GM20000 (cell line): Measurements from ENCODE around the gene ITGA4.
A peak's percentile ranks its signal among the peaks of the same experiment; 100 is the strongest.

Experiments used
- DNase-seq: peaks from one replicate; pipeline ENCODE4 v3.0.0; 2012; ENCODE audit warnings: low spot score
- TF ChIP-seq, protein P1 (sequence below): IDR thresholded peaks from 2 replicates; pipeline ENCODE4 v1.5.1; 2012; ENCODE audit warnings: mild to moderate bottlenecking, control low read depth; ENCODE audit errors: extremely low read depth, missing control alignments

ITGA4 gene

DNA sequence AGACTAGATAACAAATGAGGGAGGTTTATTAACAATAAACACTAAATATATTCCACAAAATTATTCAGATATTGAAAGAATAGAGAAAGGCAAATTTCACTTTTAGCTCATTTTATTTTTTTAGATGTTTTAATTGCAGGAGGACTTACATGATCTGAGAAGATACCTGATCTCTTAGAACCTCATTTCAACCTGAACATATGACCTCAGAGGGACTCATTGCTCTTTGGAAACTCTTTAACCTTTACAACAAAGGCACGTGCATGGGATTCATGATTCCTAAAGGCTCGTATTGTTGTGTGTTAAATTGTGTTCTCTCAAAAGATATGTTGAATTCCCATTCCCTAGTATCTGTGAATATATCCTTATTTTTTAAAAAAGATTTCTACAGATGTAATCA lies 35.7 kb upstream of the ITGA4 start:
- no peak for DNase-seq
- TF ChIP-seq, protein P1, sequence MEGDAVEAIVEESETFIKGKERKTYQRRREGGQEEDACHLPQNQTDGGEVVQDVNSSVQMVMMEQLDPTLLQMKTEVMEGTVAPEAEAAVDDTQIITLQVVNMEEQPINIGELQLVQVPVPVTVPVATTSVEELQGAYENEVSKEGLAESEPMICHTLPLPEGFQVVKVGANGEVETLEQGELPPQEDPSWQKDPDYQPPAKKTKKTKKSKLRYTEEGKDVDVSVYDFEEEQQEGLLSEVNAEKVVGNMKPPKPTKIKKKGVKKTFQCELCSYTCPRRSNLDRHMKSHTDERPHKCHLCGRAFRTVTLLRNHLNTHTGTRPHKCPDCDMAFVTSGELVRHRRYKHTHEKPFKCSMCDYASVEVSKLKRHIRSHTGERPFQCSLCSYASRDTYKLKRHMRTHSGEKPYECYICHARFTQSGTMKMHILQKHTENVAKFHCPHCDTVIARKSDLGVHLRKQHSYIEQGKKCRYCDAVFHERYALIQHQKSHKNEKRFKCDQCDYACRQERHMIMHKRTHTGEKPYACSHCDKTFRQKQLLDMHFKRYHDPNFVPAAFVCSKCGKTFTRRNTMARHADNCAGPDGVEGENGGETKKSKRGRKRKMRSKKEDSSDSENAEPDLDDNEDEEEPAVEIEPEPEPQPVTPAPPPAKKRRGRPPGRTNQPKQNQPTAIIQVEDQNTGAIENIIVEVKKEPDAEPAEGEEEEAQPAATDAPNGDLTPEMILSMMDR = no peak

DNA sequence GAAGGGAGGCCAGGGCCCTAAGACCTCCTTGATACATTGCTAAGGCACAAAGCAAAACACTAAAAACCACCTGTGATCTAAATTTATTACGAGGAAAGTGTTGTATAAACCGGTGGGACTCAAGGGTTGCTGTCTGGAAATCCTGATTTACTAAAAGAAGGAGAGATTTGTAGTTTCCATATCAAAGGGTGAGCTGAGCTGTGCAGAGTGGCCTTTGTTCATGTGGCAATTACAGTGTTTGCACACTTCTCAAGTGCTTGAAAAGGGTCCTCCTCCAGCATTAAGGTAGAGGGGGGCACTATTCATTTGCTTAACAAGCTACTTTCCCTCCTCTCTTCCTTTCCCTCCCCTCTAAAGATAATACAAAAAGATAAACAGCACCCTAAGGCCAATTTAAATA lies 30.5 kb upstream of the ITGA4 start:
- DNase-seq = no peak
- TF ChIP-seq, protein P1 = no peak

DNA sequence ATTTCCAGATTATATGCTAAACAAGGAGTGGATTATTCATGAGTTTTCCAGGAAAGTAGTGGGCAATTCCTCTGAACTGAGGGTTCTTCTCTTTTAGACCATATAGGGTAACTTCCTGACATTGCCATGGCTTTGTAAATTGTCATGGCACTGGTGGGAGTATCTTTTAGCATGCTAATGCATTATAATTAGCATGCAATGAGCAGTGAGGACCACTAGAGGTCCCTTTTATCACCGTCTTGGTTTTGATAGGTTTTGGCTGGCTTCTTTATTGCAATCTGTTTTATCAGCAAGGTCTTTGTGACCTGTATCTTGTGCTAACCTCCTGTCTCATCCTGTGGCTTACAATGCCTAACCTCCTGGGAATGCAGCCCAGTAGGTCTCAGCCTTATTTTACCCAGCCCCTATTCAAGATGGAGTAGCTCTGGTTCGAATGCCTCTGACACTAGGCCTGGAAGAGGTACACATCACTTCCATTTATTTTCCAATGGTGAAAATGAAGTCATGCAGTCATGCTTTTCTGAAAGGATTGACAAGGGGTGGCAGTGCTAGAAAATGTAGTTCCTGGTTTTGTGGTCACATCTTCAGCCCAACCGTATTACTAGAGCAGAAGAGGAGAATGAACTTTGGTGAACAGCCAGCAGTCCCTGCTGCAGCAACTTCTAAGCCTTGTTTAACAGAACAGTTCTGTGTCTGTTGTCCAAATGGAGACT lies 26.6 kb upstream of the ITGA4 start:
- TF ChIP-seq, protein P1 = peak; percentile 21
- DNase-seq = no peak

DNA sequence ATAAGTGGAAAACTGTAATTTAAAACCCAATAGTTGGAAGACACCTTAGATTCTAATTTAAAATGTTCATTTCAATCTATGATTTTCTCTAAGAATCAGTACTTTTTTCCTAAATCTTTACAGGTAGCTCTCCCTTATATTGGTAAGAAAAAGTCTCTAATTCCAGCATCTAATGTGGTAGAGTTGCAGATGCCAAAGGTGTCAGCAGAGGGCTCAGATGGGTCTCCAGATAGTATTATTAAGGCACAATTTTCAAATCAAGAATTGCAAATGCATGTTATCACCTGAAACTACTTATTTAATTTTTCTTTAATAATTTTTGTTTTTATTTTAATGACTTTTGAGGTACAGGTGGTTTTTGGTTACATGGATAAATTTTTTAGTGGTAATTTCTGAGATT lies 25.5 kb upstream of the ITGA4 start:
- no peak for DNase-seq
- TF ChIP-seq, protein P1 = no peak

DNA sequence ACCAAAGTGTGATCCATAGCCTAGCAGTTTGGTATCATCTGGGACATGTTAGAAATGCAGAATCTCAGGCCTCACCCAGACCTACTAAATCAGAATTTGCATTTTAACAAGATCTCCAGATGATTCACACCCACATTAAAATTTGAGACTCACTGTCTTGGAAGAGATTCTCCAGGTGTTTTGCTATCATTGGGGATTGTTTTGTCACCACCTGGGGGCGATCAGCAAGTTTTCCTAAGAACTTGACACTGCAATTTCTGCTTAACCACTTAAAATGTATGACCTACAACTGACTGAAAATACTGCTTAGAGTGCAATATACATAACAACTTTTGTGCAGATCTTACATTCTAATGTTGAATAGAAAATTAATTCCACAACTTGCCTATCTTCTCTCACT lies 18.9 kb upstream of the ITGA4 start:
- DNase-seq = no peak
- TF ChIP-seq, protein P1 = peak; percentile 13

DNA sequence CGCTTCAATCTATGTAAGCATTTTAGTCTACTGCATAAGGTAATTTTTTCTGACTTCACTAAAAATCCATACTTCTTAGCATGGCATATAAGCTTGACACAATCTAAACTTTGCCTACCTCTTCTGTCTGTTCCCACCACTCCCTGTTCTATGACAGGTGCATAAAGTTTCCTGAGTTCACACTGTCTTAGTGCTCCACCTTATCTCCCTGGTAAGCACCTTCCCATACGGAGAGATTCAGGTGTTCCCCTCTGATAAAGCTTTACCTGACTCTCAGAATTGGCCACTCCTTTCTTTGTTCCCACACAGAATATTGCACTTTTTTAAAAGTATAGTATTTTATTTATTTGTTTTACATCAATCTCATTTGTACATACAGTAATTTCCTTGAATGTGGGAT lies 16.8 kb upstream of the ITGA4 start:
- no peak for DNase-seq
- TF ChIP-seq, protein P1 = no peak

DNA sequence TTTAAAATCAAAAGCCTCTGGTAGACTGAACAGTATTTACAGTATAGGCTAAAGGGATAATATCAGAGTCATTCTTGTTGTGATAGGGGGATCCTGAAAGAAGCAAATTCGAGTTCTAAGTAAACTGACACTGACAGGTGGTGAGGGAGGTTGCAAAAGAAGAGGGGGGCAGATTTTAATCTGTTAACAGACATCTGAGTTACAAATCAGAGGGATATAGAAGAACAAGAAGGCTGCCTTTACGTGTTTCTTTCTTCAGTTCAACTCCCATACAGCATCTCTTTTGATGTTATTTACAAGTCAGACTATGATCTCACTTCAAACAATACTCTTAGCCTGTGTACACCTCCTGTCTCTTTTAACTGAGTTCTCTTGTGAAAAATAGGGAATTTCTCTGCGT lies 16.3 kb upstream of the ITGA4 start:
- no peak for DNase-seq
- TF ChIP-seq, protein P1 = no peak
